ENCODE measurements around the gene ELOVL6.

DNA sequence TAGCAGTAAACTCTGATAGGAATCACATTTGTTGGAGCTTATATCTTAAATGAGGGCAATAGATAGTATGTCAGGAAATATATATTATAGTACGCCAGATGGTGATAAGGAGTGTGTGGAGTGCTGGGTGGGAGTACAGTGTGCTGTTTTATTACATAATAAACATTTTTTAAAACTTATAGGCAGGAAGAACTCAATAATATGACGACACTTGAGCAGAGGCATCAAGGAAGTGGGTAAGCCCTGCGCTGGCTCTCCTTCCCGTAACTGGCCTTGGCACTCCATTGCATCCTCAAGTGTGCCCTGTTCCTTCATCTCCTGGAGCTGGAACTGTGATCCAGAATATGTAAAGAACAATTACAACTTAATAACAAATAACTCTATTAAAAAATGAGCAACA lies 123.8 kb downstream of the ELOVL6 start:
- TF ChIP-seq MAX (IDR thresholded peaks at IDR 0.05) (no peak), TCF7L2 (IDR thresholded peaks at IDR 0.05; ENCODE audit: borderline replicate concordance, extremely low read depth, insufficient read depth, insufficient read length) (no peak), CTCF (IDR thresholded peaks at IDR 0.05 in 2 of 3, conservative IDR thresholded peaks at IDR 0.05 in 1 of 3; ENCODE audit: borderline replicate concordance in 1 of 3, insufficient read depth in 1 of 3, low read depth in 2 of 3, low read length in 2 of 3) (no peak), CEBPB (IDR thresholded peaks at IDR 0.05; ENCODE audit: low read depth) (no peak), EZH2phosphoT487 (IDR thresholded peaks at IDR 0.05; ENCODE audit: borderline replicate concordance) (no peak), RAD21 (IDR thresholded peaks at IDR 0.05; ENCODE audit: low read depth) (no peak), ZBTB33 (IDR thresholded peaks at IDR 0.05; ENCODE audit: extremely low read depth, insufficient replicate concordance, low read length) (no peak)
- TF ChIP-seq, protein P1, sequence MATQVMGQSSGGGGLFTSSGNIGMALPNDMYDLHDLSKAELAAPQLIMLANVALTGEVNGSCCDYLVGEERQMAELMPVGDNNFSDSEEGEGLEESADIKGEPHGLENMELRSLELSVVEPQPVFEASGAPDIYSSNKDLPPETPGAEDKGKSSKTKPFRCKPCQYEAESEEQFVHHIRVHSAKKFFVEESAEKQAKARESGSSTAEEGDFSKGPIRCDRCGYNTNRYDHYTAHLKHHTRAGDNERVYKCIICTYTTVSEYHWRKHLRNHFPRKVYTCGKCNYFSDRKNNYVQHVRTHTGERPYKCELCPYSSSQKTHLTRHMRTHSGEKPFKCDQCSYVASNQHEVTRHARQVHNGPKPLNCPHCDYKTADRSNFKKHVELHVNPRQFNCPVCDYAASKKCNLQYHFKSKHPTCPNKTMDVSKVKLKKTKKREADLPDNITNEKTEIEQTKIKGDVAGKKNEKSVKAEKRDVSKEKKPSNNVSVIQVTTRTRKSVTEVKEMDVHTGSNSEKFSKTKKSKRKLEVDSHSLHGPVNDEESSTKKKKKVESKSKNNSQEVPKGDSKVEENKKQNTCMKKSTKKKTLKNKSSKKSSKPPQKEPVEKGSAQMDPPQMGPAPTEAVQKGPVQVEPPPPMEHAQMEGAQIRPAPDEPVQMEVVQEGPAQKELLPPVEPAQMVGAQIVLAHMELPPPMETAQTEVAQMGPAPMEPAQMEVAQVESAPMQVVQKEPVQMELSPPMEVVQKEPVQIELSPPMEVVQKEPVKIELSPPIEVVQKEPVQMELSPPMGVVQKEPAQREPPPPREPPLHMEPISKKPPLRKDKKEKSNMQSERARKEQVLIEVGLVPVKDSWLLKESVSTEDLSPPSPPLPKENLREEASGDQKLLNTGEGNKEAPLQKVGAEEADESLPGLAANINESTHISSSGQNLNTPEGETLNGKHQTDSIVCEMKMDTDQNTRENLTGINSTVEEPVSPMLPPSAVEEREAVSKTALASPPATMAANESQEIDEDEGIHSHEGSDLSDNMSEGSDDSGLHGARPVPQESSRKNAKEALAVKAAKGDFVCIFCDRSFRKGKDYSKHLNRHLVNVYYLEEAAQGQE (IDR thresholded peaks at IDR 0.05; ENCODE audit: low read depth): no peak
